HG03342 (cell line): ENCODE data around the gene AGAP3.

ENCODE experiments used
- ATAC-seq: cut with Tn5 transposase; IDR thresholded peaks from one replicate; pipeline ENCODE4 v1.9.1; 2021; ENCODE audit warnings: mild to moderate bottlenecking, moderate library complexity; ENCODE audit not compliant: unreplicated experiment

AGAP3 gene

GRCh38 chr7:151057989-151058780, 28.1 kb upstream of the AGAP3 start:
- peak; percentile 89 for ATAC-seq

DNA sequence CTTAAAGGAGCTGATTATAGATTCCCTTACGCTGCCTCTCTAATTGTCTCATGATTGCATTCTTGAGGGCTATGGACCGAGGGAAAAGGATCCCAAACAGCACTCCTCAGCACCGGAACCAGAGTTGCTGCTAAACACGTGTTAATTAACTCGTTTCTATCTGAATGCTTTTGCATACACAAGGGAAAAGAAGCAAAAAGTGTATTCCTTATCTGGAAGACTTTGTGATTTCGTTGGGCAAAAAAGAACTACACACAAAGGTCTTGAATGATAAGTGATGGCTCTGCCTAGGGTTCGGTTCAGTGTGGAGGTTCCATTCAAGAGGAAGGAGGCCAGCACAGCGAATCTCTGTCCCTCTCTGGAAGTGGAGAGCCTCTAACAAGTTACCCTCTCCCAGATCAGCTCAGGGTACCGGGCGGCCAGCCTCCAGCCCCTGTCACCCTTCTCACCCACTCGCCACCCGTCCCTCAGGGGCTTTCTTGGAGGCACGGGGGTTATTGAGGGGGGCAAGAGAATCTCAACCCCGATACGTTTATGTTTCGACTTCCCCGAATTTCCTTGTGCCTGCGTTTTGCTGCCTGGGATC, 27.4 kb upstream of the AGAP3 start:
- ATAC-seq, result no peak

DNA sequence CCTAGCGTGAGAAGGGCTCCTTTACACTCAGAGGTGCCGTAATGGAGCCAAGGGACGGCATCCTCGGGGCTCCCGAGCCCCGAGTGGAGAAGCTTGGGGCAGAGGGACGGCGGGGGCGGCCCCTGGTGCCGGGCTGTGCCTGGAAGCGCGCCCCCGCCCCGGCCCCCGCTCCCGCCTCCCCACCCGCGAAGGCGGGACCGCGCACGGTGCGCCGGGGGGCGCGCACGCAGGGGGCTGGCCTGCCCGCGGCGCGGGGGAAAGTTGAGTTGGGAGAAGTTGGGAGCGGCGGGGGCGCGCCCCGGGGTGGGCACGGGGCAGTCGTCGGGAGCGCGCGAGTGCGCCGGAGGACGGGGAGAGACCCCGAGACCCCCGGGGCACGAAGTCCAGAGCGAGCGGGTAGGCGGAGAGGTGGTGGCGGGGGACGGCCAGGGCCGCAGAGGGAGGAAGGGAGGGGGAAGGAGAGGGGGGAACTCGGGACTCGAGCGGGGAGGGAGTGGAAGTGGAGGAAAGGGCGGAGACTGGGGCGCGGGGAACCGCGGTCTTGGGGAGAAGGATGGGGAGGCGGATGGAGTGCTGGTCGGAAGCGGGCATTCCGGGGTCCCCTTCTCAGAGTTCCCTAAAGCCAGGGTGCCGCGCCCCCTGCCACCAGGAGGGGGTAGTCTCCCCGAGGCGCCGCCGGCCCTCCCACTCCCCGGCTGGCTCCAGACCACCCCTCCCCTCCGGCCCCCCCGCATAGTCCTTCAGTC, 26.7 kb upstream of the AGAP3 start, which contains the start of gene SLC4A2:
SLC4A2 (plus strand) TSS at position 223 of the 746 bp plus-strand sequence. CDS start 2,399 bp downstream, outside the sequence.
- ATAC-seq, result peak; percentile 32

GRCh38 chr7:151060113-151060415, 26.2 kb upstream of the AGAP3 start:
- no peak for ATAC-seq

DNA sequence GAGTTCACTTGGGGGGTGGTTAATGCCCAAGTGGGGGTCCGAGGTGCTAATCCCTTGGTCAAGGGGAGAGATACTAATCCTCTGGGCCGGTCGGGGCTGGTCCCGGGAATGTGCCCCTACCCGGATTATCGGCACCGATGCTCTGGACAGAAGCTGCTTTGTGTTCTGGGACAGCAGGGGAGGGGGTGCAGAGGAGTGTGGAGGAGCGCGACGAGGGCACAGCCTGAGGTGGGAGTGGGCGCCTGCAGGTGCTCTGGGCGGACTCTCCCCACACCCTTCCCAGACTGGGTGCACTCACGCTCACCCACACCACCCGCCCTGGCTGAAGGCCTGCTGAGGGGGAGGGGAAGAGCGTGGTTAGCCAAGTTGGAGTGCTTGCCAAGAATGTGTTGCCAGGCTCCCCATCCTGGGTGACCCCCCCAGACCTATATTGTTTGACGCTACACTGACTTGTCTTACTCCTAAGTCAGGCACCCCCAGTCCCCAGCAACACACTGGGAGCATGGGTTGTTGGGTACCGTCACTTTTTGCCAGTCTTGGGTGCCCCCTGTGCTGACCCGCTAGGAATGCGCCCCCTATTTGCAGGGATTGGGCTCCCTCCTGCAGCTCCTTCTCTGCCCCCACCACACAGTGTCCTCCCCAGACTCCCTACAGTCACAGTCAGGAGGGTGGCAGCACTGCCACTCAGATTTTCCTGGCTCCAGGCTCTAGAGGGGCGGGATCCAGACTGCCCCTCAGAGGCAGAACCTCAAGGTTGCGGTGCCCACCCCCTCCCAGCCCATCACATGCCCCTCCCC, 25.7 kb upstream of the AGAP3 start:
- ATAC-seq, result no peak

- ATAC-seq, result no peak
Measured at GRCh38 chr7:151061213-151062110, 24.8 kb upstream of the AGAP3 start.

DNA sequence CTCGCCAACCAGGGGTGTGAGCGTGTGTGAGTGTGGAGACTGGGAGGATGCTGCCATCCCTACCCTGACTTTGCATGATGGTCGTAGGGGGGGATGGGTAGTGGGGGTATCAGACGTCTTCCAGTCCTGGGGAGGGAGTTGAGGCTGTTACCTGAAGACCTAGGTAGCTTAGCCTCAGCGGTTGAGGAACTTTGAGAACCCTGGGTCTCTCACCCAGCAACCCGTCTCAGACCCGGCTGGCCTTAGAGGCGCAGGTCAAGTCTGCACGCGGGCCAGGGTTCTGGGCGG, 24.2 kb upstream of the AGAP3 start:
- no peak for ATAC-seq

GRCh38 chr7:151062399-151063211, 23.7 kb upstream of the AGAP3 start:
- no peak for ATAC-seq

DNA sequence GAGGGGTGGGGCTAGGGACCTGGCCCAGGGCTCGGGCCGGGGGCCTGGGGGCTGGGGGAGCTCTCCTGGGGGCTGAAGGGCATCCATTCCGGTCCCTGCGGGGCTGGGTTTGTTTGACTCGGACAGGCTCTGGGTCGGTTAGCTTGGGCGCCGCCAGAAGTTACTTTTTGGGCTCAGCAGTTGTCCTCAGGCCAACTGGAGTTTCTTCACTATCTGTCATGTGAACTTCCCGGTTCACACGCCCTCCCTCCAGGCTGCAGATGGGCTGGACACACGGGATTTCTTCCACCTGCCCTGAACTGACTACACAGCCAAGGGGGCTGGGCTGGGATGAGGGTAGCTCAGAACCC, 23.1 kb upstream of the AGAP3 start:
- ATAC-seq, result no peak

DNA sequence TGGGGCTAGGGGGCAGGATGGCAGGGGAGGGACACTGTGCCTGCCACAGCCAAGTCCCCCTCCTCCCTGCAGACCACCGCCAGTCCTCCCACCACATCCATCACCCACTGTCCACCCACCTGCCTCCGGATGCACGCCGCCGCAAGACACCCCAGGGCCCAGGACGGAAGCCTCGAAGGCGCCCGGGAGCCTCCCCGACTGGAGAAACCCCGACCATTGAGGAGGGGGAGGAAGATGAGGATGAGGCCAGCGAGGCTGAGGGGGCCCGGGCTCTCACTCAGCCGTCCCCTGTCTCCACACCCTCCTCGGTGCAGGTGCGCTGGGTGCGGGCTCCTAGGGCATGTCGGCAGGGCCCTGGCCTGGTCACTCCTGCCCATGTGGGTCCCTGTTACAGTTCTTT, 21.8 kb upstream of the AGAP3 start:
- no peak for ATAC-seq

DNA sequence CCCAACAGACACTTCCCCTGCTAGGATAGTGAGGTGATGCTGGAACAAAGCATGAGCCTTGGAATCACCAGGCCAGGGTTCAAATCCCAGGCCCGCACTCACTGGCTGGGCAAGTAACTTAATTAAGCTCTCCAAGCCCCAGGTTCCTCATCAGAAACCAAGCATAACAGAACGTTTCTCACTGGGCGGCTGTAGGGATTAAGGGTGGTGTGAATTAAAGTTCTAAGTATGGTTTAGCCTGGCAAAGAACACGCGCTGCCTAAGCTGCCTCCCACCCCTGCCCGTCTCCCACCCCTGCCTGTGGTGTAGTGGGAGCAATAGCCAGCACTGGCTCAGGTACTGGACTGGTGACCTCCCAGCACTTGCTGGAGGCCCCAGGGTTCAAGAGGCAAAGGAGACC, 21.3 kb upstream of the AGAP3 start:
- no peak for ATAC-seq

DNA sequence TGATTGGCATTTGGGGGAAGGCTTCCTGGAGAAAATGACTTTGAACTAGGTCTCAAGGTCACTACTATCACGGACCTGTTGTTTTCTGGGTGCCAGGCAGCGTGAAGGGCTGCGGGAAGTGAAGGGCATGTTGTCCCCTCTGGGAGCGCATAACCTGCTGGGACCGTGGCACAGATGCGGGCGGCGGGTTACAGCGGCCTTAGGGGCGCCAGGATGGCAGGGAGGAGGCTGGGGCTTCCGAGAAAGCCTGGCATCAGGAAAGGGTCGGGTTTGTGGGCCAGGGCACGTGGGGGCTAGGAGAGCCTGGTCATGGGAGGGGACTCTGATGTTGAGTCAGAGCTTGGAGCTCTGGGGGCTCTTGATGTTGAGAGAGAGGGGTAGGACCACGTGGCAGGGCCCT, 20.8 kb upstream of the AGAP3 start:
- ATAC-seq, result no peak

DNA sequence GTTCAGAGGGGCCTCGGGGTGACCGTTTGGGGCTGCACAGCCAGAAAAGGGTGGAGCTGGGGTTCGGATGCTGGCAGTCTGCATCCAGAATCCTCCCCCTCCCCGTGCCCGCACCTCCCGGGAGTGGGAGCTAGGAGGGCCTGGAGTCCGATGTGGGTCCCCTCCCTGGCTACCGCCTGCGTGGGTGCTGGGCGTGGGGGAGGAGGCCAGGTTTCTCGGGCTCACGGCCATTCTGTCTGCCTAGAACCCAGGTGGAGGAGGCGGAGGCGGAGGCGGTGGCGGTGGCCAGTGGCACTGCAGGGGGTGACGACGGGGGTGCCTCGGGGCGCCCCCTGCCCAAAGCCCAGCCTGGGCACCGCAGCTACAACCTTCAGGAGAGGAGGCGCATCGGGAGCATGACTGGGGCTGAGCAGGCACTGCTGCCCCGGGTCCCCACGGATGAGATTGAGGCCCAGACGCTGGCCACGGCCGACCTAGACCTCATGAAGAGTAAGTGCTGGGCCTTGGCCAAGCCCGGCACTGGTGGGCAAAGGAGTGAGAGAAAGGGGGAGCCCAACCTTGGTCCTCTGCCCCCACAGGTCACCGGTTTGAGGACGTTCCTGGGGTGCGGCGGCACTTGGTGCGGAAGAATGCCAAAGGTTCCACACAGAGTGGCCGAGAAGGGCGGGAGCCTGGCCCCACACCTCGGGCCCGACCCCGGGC, 19.9 kb upstream of the AGAP3 start:
- no peak for ATAC-seq

DNA sequence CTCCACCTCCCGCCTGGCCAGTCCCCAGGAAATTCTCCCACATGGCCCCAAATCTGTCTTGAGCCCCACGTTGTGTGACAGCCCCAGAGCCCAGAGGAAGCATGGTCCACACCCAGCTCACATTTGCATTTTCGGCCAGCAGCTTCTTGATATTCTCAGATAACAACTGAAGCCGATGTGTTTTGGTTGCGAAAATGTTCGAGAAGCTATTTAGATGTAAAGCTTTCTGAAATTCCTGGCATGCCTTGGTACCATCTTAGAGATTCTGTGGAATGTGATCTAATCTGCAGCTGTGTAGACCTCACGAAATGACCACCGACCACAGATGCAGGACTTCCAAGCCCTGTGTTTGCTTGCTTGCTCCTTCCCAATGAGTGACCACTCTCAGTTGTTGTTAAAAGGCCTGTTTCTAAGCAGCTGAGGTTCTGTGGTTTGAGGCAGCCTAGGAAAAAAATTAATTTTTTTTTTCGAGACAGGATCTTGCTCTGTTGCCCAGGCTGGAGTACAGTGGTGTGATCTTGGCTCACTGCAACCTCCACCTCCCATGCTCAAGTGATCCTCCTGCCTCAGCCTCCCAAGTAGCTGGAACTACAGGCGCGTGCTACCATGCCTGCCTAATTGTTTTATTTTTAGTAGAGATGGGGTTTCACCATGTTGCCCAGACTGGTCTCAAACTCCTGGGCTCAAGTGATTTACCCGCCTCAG, 18.1 kb upstream of the AGAP3 start:
- ATAC-seq, result no peak

- no peak for ATAC-seq
Measured at GRCh38 chr7:151069841-151070573, 16.3 kb upstream of the AGAP3 start.

DNA sequence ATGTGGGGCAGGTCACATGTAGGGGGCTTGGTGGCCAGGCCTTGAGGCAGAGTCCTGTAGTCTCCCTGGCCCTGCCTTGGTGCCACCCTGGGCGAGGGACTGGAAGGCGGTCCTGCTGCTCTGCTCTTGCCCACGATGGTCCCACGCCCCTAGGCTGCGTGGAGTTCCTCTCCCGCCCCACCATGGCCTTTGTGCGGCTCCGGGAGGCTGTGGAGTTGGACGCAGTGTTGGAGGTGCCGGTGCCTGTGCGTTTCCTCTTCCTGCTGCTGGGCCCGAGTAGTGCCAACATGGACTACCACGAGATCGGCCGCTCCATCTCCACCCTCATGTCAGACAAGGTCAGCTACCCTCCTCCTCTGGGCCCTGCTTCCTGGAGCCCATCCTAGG, 15.7 kb upstream of the AGAP3 start:
- ATAC-seq, result no peak

- no peak for ATAC-seq
Measured at GRCh38 chr7:151071032-151071866, 15.0 kb upstream of the AGAP3 start.
